Fibroblast of the conjunctiva (primary cell): ENCODE data around the gene CPLANE1.
"Not testable (repeated sequence)": the region's sequence is repeated elsewhere in the genome, so short reads cannot be mapped to it uniquely, and the experiment has no call there.

Experiments
- DNase-seq: peaks from one replicate; pipeline ENCODE4 v3.0.0-alpha.2; 2010; ENCODE audit warnings: low read depth

CPLANE1 gene

DNA sequence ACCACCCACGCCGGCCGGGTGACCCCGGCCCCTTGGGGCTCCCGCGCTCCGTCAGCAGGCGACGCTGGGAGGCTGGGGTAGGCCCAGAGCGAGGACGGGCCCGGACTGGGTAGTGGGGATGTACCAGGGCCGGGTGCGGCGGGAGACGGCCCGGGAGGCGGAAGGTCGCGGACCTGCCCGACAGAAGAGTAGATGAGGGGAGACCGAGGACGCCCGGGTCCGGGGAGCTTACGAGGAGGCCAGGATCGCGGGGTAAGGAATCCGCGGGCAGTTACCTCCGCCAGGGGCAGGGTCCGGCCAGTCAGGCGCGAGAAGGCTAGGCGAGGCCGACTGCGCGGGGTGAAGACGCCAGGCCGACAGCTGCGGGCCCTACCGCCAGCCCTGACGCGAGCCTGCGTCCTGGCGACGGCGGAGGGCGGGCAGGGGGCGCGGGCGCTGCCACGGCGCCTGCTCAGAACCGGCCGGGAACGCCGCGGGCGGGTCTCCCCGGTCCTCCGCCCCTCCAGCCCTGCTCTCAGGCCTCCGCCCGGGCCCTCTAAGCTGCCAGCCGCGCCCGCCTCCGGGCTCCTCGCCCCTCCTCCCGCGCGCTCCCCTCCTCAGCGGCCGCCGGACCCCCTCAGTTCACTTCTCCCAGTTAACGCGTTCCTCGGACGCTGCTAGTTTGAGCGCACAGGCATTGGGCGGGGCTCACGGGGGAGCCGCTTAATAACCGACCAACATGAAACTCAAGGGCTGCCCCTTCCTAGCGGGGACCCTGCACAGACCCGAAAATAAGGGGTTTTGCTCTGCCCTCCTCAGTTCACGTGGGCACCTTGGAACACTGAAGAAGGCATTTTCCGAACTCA, at the start of gene CPLANE1:
Gene CPLANE1, minus strand, starts transcription at position 407 of the 845 bp plus-strand sequence. CDS start 1,678 bp downstream, outside the sequence.
- DNase-seq: peak; percentile 64

DNA sequence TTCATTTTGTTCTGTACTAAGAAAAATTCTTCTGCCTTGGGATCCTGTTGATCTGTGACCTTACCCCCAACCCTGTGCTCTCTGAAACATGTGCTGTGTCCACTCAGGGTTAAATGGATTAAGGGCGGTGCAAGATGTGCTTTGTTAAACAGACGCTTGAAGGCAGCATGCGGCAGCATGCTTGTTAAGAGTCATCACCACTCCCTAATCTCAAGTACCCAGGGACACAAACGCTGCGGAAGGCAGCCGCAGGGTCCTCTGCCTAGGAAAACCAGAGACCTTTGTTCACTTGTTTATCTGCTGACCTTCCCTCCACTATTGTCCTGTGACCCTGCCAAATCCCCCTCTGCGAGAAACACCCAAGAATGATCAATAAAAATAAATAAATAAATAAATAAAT, 47.1 kb upstream of the CPLANE1 start:
- not testable (repeated sequence) for DNase-seq

DNA sequence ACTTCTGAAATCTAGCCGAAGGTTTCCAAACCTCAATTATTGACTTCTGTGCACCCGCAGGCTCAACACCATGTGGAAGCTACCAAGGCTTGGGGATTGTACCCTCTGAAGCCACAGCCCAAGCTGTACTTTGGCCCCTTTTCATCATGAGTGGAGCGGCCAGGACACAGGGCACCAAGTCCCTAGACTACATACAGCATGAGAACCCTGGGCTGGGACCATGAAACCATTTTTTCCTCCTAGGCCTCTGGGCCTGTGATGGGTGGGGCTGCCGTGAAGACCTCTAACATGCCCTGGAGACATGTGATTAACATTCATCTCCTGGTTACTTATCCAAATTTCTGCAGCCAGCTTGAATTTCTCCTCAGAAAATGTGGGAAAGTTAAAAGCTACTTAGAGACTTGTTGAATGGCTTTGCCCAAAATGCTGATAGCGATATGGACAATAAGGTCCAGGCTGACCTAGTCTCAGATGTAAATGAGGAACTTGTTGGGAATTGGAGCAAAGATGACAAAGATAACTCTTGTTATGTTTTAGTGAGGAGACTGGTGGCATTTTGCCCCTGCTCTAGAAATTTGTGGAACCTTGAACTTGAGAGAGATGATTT, 34.1 kb upstream of the CPLANE1 start:
- no peak for DNase-seq

DNA sequence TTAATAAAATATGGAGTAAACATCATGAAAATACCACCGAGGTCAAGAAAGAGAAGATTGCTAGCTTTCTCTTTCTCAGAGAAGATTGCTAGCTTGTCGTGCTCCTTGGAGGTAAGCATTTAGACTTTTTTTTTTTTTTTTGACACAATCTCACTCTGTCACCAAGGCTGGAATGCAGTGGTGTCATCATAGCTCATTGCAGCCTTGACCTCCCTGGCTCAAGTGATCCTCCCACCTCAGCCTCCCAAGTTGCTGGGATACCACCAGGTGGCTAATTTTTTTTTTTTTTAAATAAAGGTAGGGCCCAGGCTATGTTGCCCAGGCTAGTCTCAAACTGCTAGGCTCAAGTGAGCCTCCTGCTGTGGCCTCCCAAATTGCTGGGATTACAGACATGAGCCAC, 26.3 kb upstream of the CPLANE1 start:
- DNase-seq: no peak

DNA sequence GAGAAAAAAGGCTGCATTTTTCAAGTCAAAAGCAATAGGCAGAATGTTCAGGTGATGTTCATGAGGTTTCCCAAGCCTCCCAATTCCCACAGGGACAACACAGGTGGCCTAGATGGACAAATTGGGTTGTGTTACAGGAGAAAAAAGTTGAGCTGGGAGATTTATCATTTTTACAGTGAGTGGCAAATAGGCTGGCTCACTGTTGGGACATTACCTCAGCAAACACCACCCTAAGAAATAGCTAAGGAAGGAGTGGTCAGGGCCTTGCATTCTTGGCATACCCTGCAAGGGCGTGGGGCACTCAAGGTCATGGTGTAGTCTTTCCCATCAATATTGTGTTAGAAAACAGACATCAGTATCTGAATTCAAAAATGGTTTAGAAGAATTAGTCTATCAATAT, 23.3 kb upstream of the CPLANE1 start:
- no peak for DNase-seq

DNA sequence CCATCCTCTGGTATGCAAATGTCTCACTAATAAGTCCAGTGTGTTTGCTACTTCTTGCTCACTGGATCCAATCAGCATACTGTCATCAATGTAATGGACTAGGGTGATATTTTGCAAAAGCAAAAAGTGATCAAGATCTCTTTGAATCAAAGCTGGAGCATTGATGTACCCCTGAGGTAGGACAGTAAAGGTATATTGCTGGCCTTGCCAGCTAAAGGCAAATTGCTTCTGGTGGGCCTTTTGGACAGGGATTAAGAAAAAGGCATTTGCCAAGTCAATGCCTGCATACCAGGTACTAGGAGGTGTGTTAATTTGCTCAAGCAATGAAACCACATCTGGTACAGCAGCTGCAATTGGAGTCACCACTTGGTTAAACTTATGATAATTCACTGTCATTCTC, 18.9 kb upstream of the CPLANE1 start:
- DNase-seq: not testable (repeated sequence)

DNA sequence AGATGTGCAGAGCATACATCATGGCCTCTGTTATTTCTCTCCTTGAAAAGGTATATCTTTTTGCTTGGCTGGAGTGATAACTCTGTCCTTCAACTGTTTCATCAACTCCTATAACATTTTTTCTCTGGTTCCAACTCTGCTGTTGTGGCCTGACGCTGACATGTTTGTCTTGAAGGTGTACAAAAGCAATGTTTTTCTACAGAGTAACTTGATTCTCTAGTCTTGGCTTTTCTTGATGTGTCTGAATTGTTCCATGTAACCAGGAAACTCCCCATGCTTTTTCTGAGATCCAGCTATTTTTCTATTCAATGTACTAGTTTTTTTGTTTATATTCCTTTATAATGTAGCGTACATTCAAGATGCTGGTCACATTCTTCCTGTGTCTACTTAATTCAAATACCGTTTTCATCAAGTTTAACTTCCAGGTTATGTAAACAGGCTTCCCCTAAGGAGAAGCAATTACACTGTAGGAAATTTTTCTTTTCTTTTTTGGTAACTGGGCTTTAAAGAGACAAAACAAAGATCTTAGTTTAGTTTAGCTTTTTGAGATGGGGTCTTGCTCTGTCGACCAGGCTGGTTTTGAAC, 6.7 kb upstream of the CPLANE1 start:
- no peak for DNase-seq

DNA sequence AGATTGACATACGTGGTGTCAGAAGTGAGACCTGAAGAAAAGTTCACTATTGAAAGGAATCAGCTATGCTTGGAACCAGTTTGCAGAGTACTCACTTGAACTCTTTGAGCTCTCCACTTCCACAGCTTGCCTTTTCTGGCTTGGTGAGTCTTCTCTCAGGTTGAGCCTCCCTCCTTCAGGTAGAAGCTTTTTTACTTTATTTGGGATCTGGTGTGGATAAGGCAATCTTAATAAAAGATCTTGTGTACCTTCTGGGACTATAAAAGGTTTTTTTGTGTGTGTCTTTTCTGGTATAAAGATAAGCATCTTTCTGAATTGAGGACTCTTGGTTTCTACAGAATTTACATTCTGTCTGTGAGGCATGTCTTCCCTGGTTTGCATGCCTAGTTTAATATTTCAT, 5.4 kb upstream of the CPLANE1 start:
- DNase-seq: no peak

DNA sequence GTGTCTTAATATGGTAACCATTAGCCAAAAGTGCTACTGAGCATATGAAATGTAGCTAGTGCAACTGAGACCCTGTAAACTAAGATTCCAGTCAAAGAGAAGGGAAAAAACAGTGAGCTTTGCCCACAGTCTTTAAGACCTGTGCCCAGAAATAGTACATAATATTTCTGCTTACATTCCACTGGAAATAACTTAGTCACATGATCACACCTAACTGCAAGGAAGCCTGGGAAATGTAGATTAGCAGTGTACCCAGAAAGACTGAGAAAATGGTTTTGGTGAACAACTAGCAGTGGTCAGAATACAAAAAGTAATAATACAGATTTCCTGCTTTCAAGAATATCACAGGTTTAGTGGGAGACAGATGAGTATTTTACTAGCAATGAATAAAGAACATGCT, 2.5 kb upstream of the CPLANE1 start:
- no peak for DNase-seq

DNA sequence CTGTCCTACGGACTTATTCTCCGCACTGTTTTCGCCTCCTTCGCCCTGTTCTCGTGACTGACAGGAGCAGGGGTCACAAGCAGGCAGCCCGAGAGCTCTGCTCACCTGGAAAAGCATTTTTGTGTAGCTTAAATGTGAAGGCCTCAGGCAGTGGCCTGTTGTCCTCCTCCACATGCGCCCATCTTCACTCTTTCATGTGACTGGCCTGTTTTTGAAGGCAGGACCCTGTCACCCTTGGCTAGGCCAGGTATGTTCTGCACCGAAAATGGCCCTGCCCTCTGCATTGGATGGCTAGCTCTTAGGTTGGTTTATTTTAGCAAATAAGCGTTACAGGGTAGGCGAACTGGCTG, 614 bp upstream of the CPLANE1 start:
- DNase-seq: no peak

DNA sequence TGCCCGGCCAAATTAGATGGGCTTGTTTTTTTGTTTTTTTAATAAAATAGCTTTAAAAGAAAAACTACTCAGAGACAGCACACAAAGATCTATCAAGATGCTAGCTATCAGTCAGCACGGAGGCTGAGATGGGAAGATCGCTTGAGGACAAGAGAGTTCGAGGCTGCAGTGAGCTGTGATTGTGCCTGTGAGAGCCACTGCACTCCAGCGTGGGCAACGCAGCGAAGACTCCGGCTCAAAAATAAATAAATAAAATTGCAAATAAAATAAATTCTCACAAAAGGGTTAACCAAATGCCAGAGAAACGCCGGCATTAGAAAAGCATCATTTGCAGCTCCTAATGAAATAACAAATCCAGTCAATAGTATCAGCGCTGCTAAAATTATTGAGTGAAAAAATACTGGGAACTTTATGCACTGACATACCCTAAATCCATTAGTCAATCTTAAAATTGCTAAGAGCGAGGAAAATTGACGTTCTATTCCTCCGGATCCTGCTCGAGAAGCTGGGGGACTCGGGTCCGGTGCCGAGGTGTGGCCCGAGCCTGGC, 681 bp downstream of the CPLANE1 start:
- no peak for DNase-seq

DNA sequence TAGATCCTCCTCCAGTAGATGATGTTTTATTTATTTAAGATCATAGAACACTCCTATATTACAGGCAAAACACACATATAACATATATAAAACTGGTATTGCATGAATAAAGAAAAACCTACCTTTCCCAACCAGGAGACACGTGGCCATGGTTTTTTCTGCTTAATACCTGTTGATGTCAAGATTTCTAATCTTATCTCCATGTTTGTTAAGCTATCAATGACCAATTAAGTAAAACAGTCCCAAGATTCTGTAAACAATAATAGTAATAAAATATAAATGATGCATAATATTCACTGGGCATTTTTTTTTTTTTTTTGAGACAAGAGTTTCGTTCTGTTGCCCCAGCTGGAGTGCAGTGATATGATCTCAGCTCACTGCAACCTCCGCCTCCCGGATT, 1.7 kb downstream of the CPLANE1 start:
- no peak for DNase-seq

DNA sequence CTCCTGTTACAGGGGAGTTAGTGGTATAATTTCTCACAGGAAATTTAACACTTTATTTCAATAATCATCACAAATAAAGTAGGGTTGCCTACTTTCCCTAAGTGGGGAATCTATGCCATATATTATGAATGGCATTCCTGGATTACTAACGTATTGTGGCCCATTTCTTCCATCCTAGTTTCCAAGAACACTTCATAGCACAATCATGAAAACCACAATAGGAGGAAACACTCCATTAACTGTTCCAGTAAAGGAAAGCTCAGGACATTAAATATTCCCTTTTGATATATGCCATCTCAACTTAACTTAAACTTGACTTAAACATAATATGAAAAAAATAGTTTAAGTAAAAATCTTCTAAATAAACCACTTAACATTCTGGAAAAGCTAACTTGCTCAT, 2.1 kb downstream of the CPLANE1 start:
- no peak for DNase-seq

DNA sequence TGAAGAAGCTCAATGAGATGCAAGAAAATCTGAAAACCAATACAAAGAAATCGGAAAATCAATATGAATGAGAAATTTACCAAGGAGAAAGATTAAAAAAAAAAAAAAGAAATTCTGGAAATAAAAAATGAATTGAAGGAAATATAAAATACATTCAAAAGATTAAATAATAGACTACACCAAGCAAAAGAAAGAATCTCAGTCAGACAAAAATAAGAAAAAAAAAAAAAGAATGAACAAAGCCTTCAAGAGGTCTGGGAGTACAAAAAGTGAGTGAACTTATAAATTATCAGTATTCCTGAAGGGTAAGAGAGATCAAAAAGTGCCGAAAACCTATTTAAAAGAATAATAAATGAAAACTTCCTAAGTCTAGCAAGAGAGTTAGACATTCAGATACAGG, 14.9 kb downstream of the CPLANE1 start:
- no peak for DNase-seq

DNA sequence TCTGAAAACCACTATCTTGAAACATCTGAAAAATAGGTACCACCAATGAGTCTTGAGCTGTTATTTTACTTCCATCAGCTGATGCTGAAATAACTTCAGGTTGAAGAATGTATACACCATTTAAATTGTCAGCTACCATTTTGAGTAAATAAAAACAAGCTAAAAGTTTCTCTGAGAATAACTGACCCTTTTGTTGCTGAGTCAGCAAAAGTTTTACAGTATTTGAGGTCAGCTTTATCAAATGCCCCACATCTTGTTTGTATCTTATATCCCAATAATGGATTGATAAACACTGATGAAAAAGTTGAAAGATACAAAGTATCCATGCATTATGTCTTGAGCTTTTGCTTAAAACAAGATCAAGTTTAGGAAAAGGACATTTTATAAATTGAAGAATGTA, 22.8 kb downstream of the CPLANE1 start:
- DNase-seq: no peak

DNA sequence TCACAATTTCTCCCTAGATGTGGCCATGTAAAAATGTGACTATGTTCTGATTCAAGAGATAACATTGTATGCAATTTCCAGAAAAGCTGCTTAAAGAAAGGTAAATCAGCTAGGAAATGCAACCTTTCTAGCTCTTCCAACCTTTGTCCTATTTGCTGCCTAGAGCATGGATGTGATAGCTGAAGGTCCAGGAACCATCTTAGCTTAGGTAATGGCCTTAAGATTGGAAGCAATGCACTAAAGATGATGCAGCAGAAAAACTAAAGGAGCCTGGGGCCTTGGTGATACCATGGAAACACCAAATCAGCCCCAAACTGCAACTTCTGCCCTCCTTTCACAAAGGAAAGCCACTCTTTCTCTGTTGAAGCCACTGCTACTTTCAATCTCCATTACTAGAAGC, 27.0 kb downstream of the CPLANE1 start:
- DNase-seq: no peak

DNA sequence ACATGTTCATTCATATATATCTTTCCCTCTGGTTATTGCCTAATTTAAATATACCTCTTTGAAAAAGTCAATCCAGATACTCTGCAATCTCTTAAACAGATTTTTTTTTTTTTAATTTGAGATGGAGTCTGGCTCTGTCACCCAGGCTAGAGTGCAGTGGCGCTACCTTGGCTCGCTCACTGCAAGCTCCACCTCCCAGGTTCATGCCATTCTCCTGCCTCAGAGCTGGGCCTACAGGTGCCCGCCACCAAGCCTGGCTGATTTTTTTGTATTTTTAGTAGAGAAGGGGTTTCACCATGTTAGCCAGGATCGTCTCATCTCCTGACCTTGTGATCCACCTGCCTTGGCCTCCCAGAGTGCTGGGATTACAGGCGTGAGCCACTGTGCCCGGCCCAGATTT, 28.8 kb downstream of the CPLANE1 start:
- not testable (repeated sequence) for DNase-seq

DNA sequence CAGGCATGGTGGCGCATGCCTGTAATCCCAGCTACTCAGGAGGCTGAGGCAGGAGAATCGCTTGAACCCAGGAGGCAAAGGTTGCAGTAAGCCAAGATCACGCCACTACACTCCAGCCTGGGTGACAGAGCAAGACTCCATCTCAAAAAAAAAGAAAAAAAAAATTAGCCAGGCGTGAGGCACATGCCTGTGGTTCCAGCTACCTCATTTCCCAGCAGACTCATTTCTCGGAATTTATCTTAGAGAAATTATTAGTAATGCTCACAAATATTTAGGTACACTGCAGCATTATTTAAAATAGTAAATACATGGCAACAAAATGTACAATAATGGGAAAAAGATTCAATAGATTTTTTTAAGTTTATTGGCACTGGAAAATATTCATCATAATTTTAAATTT, 29.8 kb downstream of the CPLANE1 start:
- not testable (repeated sequence) for DNase-seq

DNA sequence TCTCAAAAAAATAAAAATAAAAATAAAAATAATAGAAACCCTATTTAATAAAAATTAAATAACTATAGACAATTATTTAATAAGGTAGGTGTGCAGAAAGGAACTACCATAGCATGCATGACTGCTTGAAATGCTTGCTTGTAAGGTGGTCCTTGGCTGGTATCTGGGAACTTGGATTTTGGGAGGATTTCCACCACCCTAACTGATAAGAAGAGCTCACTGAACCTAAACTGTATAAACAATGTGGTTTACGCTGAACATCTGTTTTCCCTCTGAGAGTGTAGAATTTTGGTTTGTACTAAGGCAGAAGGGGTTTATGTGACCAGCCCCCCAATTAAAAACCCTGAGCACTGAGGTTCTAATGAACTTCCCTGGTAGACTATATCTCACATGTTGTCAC, 31.2 kb downstream of the CPLANE1 start:
- no peak for DNase-seq

DNA sequence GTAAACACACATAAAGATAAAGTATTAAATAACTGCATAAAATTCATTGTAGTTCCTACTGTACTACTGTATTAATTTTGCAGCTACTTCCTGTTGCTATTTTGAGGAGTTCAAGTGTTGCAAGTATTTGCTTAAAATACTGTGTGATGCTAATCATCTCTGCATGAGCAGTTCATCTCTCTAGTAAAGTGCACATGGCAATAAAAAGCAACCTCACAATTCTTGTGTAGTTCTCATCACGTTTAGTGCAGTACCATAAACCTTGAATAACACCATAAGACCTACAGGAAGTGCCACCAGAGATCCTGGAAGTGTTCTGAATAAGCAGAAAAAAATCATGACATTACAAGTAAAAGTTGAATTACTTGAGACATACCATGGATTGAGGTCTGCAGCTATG, 34.6 kb downstream of the CPLANE1 start:
- DNase-seq: no peak

DNA sequence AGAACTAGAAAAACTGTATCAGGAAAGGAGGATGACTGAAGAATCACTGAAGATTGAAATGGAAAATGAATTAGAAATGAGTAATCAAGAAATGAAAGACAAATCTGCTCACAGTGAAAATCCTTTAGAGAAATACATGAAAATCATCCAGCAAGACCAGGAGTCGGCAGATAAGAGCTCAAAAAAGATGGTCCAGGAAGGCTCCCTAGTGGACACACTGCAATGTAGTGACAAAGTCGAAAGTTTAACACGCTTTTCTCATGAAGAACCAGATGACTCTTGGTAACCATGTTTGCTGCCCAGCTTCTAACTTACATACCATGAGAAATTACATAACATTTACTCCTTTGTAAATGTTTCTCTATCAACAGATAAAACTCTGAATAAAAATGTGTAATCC, 37.1 kb downstream of the CPLANE1 start:
- DNase-seq: no peak

DNA sequence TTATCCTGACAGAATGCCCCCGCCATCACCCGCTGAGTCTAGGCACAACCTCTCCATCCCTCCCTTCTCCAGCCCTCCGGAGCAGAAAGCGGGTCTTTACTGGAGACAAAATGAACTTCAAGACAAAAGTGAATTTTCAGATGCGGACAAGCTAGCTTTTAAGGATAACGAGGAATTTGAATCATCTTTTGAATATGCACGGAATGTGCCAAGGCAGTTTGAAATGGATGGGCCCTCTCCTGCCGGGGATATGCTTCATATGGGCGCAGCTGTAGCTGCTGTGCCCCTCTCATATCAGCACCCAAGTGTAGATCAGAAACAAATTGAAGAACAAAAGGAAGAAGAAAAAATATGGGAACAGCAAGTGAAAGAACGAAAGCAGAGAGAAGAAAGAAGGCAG, 37.5 kb downstream of the CPLANE1 start:
- DNase-seq: no peak
